H9 (cell line): ENCODE data around the gene FBXW4. TPM values are rescaled to one million over a fixed set of nuclear protein-coding genes. Genes with fewer than 3 reads are reported as not detected.

Source experiments
- DNase-seq: peaks from one replicate; pipeline ENCODE4 v3.0.0-alpha.2; 2017
- H2AFZ ChIP-seq: one replicate; pipeline ENCODE4 v1.6.1; 2013; ENCODE audit warnings: mild to moderate bottlenecking, low read length, control low read depth, moderate library complexity
- H2AK5ac ChIP-seq: 2 replicates; pipeline ENCODE4 v1.6.1; 2013; ENCODE audit warnings: low read length, control low read depth, mixed read lengths; ENCODE audit not compliant: insufficient read length
- H2BK120ac ChIP-seq: one replicate; pipeline ENCODE4 v1.6.1; 2013; ENCODE audit warnings: low read depth, mild to moderate bottlenecking, low read length, control low read depth, inconsistent platforms; ENCODE audit not compliant: poor library complexity, severe bottlenecking
- H2BK12ac ChIP-seq: 2 replicates; pipeline ENCODE4 v1.6.1; 2013; ENCODE audit warnings: low read length, control low read depth, mixed read lengths, low read depth; ENCODE audit not compliant: insufficient read length
- H2BK15ac ChIP-seq: 2 replicates; pipeline ENCODE4 v1.6.1; 2013; ENCODE audit warnings: low read depth, low read length, control low read depth
- H2BK20ac ChIP-seq: one replicate; pipeline ENCODE4 v1.6.1; 2013; ENCODE audit warnings: low read depth, mild to moderate bottlenecking, low read length, control low read depth, inconsistent platforms; ENCODE audit not compliant: poor library complexity, severe bottlenecking
- H2BK5ac ChIP-seq: 2 replicates; pipeline ENCODE4 v1.6.1; 2013; ENCODE audit warnings: low read length, control low read depth, mixed read lengths; ENCODE audit not compliant: insufficient read length
- H3K14ac ChIP-seq: 2 replicates; pipeline ENCODE4 v1.6.1; 2013; ENCODE audit warnings: low read length, control low read depth; ENCODE audit not compliant: insufficient read depth
- H3K18ac ChIP-seq: 2 replicates; pipeline ENCODE4 v1.6.1; 2013; ENCODE audit warnings: low read depth, mild to moderate bottlenecking, mixed read lengths, low read length, control low read depth; ENCODE audit not compliant: insufficient read length
- H3K23ac ChIP-seq: 2 replicates; pipeline ENCODE4 v1.6.1; 2013; ENCODE audit warnings: low read length, control low read depth, mixed read lengths, low read depth; ENCODE audit not compliant: insufficient read length
- H3K23me2 ChIP-seq: 2 replicates; pipeline ENCODE4 v1.6.1; 2013; ENCODE audit warnings: low read depth, mild to moderate bottlenecking, mixed read lengths, low read length, control low read depth; ENCODE audit not compliant: insufficient read length, poor library complexity, severe bottlenecking
- H3K27ac ChIP-seq: 2 replicates; pipeline ENCODE4 v1.5.1; 2013; ENCODE audit warnings: low read length, control low read depth, mixed read lengths, low read depth; ENCODE audit not compliant: insufficient read length
- H3K27me3 ChIP-seq: 2 replicates; pipeline ENCODE4 v1.6.1; 2013; ENCODE audit warnings: low read length, control low read depth, inconsistent platforms; ENCODE audit not compliant: insufficient read depth
- H3K4ac ChIP-seq: 2 replicates; pipeline ENCODE4 v1.6.1; 2013; ENCODE audit warnings: low read depth, mild to moderate bottlenecking, control low read depth, inconsistent platforms, low read length, moderate library complexity
- H3K4me1 ChIP-seq: 2 replicates; pipeline ENCODE4 v1.6.1; 2013; ENCODE audit warnings: low read length, control low read depth, inconsistent platforms; ENCODE audit not compliant: insufficient read depth
- H3K4me2 ChIP-seq: 2 replicates; pipeline ENCODE4 v1.6.1; 2013; ENCODE audit warnings: low read length, control low read depth, mixed read lengths; ENCODE audit not compliant: insufficient read length, insufficient read depth
- H3K56ac ChIP-seq: 2 replicates; pipeline ENCODE4 v1.6.1; 2013; ENCODE audit warnings: low read depth, mild to moderate bottlenecking, mixed read lengths, low read length, control low read depth; ENCODE audit not compliant: insufficient read length
- H3K79me1 ChIP-seq: 2 replicates; pipeline ENCODE4 v1.6.1; 2013; ENCODE audit warnings: low read depth, mild to moderate bottlenecking, moderate library complexity, low read length, control low read depth, inconsistent platforms; ENCODE audit not compliant: insufficient read depth, poor library complexity, severe bottlenecking
- H3K79me2 ChIP-seq: 2 replicates; pipeline ENCODE4 v1.6.1; 2013; ENCODE audit warnings: low read length, control low read depth, inconsistent platforms; ENCODE audit not compliant: insufficient read depth
- H3K9ac ChIP-seq: 2 replicates; pipeline ENCODE4 v1.6.1; 2013; ENCODE audit warnings: low read length, control low read depth, mixed read lengths; ENCODE audit not compliant: insufficient read length; ENCODE audit errors: extremely low read depth
- H3K9me3 ChIP-seq: one replicate; pipeline ENCODE4 v1.6.1; 2013; ENCODE audit warnings: low read depth, low read length, inconsistent platforms; ENCODE audit not compliant: control insufficient read depth
- H3T11ph ChIP-seq: one replicate; pipeline ENCODE4 v1.6.1; 2013; ENCODE audit warnings: mild to moderate bottlenecking, low read length, control low read depth, inconsistent platforms
- H4K20me1 ChIP-seq: one replicate; pipeline ENCODE4 v1.6.1; 2013; ENCODE audit not compliant: control insufficient read depth, insufficient read length, insufficient read depth
- H4K5ac ChIP-seq: 2 replicates; pipeline ENCODE4 v1.6.1; 2013; ENCODE audit warnings: low read depth, mild to moderate bottlenecking, mixed read lengths, low read length, control low read depth; ENCODE audit not compliant: insufficient read length
- H4K8ac ChIP-seq: replicated peaks from 2 replicates; pipeline ENCODE4 v1.6.1; 2013; ENCODE audit warnings: low read length, control low read depth, mixed read lengths, low read depth; ENCODE audit not compliant: insufficient read length
- H4K91ac ChIP-seq: 2 replicates; pipeline ENCODE4 v1.6.1; 2013; ENCODE audit warnings: low read depth, mild to moderate bottlenecking, moderate library complexity, mixed read lengths, low read length, control low read depth; ENCODE audit not compliant: insufficient read length
- H3K27ac Mint-ChIP-seq, 3 experiments: 2 replicates in 2 of 3; 3 replicates in 1 of 3; pipeline ENCODE4 v1.8.0; 2020 to 2021; ENCODE audit warnings: mixed read lengths in 3 of 3, mild to moderate bottlenecking in 1 of 3, moderate library complexity in 1 of 3
- H3K27me3 Mint-ChIP-seq: 2 replicates; pipeline ENCODE4 v1.8.0; 2021; ENCODE audit warnings: low read depth, mild to moderate bottlenecking, moderate library complexity, mixed read lengths
- H3K36me3 Mint-ChIP-seq, 3 experiments: 2 replicates in 2 of 3; 3 replicates in 1 of 3; pipeline ENCODE4 v1.8.0; 2020 to 2021; ENCODE audit warnings: low read depth in 3 of 3, mixed read lengths in 3 of 3; ENCODE audit not compliant: insufficient read depth in 1 of 3
- H3K4me1 Mint-ChIP-seq, 2 experiments: 2 replicates each; pipeline ENCODE4 v1.8.0; 2020; ENCODE audit warnings: mixed read lengths in 2 of 2
- H3K4me3 Mint-ChIP-seq, 2 experiments: 2 replicates in 1 of 2; 3 replicates in 1 of 2; pipeline ENCODE4 v1.8.0; 2020 to 2021; ENCODE audit warnings: mild to moderate bottlenecking in 2 of 2, mixed read lengths in 2 of 2, moderate library complexity in 1 of 2
- H3K9me3 Mint-ChIP-seq, 2 experiments: 2 replicates in 1 of 2; 3 replicates in 1 of 2; pipeline ENCODE4 v1.8.0; 2020; ENCODE audit warnings: mild to moderate bottlenecking in 2 of 2, mixed read lengths in 2 of 2, moderate library complexity in 1 of 2
- CTCF ChIP-seq: fragments of 200-600 bp; sonication (generic); conservative IDR thresholded peaks from 3 replicates; pipeline ENCODE4 v1.8.0; 2021; ENCODE audit warnings: antibody characterized with exemption, mild to moderate bottlenecking
- WGBS: extraction: QIAGEN DNeasy Blood & Tissue Kit; methylation state at CpG from one replicate; pipeline ENCODE4 v1.1.7; 2013; ENCODE audit warnings: missing lambda C conversion rate, low lambda C conversion rate, mixed read lengths; ENCODE audit not compliant: insufficient read length; ENCODE audit errors: extremely low coverage; 5-methylcytosine and 5-hydroxymethylcytosine counted together
- total RNA-seq: library from RNA; stranded (reverse); gene quantifications from 2 replicates; pipeline ENCODE4 v1.2.1, GENCODE V29; 2021

FBXW4 gene
- total RNA-seq, 1 experiment from 2014 or later, result 41.6 TPM

GRCh38 chr10:101585841-101586240 is 109.1 kb downstream of the FBXW4 start:
- Histone ChIP-seq H2AK5ac (no peak overlapping the region), H2BK12ac (no peak overlapping the region), H3K4ac (no peak overlapping the region), H3K23me2 (peaks cover 12% of the 10 kb centered on the region), H4K8ac (no peak overlapping the region), H3K27ac (no peak overlapping the region), H2BK20ac (no peak overlapping the region), H3K9ac (no peak overlapping the region), H3K9me3 (no peaks in the 10 kb centered on the region), H2BK120ac (no peak overlapping the region), H3K14ac (no peak overlapping the region), H2BK15ac (no peak overlapping the region), H3K4me2 (no peak overlapping the region), H2AFZ (no peak overlapping the region), H3K23ac (no peak overlapping the region), H3K27me3 (no peaks in the 10 kb centered on the region), H4K91ac (no peak overlapping the region), H3K18ac (no peak overlapping the region), H3K56ac (no peak overlapping the region), H4K5ac (no peak overlapping the region), H3K4me1 (peaks cover 5% of the 10 kb centered on the region), H4K20me1 (no peaks in the 10 kb centered on the region), H2BK5ac (no peak overlapping the region), H3K79me1 (no peaks in the 10 kb centered on the region), H3T11ph (no peak overlapping the region), H3K79me2 (no peaks in the 10 kb centered on the region; the same call in 1 of the 2 replicates)
- peak overlapping the region; percentile 19 to 22; a peak in 3 of 5 replicates for H3K4me3 Mint-ChIP-seq
- no peak for TF ChIP-seq CTCF
- peaks cover 16 to 47% (median 32%) of the 10 kb centered on the region in 3 experiments for H3K36me3 Mint-ChIP-seq
- peaks cover 32 to 37% of the 10 kb centered on the region in 2 experiments for H3K4me1 Mint-ChIP-seq
- no peak for DNase-seq
- H3K9me3 Mint-ChIP-seq, result no peaks in the 10 kb centered on the region
- H3K27me3 Mint-ChIP-seq, result peaks cover 2% of the 10 kb centered on the region; the same call in 1 of the 2 replicates
- no CpG with 5 or more reads among the region's 9 CpGs for whole genome bisulfite sequencing
- H3K27ac Mint-ChIP-seq, result no peak overlapping the region
